GM12873 (cell line): Measurements from ENCODE around the gene RAB8B.

Source experiments
- CTCF ChIP-seq: IDR thresholded peaks from 2 replicates; pipeline ENCODE4 v1.5.1; 2012; ENCODE audit warnings: low read depth, mild to moderate bottlenecking, moderate library complexity, low read length, control low read depth; ENCODE audit not compliant: insufficient read depth; ENCODE audit errors: missing control alignments

RAB8B gene

GRCh38 chr15:63243776-63244175, 54.4 kb downstream of the RAB8B start:
- TF ChIP-seq CTCF: no peak

DNA sequence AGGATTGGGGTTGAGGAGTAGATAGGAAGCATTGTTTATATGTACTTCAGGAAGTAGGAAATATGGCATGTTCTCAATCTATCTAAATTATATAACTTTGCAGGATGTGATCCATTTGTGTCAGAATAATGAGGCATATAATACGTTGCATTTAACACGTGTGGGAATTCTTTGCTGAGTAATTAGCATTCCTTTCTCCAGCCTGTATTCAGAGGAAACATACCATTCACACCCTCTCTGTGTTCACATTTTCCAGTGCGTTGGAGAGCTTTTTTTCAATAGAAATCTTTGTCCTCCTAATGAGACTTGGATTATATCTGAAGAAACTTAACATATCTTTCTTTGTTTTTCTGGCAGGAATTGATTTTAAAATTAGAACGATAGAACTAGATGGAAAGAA, 55.0 kb downstream of the RAB8B start:
- TF ChIP-seq CTCF: no peak

DNA sequence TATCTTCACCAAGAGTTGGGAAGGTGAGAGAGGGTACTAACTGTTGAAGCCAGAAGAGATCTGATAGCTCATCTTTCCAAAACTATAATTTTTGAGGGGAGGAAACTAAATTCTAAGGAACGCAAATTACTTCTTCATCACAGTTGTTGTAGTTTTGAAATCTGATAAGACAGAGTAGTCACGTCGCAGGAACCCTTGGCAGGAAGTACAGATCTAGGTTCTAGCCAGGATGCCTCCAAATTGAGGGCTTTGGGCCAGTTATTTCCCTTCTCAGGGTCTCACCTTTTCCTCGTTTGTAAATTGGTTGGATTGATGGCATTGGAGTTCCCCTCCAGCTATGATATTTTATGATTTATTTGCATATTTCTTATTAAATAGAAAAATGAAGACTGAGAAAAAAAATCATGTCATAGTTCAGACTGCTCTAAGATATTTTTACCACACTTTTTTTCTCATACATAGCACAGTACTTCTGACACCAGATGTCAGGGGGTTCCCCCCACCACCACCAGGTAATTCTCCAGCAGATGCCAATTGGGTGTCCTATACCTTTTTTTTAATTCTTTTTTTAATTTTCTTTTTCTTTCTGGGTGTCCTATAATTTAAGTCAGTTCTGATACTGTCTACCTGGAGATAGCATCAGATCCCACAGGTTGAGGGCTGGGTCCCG, 55.7 kb downstream of the RAB8B start:
- no peak for TF ChIP-seq CTCF

DNA sequence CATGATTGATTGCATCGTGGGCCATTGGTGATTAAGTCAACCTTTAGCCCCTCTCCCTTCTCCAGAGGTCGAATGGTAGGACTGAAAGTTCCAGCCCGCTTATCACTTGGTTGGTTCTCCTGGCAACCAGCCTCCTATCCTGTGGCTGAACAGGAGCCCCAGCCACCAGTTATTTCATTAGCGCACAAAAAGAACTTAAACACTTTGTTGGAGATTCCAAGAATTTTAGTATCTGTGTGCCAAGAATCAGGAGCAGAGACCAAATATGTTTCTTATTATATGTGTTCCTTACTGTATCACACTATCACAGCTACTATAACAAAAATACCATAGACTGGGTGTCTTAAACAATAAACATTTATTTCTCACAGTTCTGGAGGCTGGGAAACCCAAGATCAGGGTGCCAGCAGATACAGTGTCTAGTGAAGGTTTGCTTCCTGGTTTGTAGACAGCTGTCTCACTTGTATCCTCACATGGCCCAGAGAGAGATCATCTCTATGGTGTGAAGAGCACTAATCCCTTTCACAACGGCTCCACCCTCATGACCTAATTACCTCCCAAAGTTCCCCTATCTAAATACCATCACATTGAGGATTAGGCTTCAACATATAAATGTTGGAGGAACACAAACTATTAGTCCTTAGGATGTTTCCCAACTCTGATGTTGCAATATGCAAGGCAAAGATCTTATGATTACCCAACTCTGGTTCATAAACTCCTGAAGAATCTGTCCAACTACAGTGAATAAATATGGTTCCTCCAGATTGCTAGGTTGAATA, 57.5 kb downstream of the RAB8B start:
- TF ChIP-seq CTCF: no peak

GRCh38 chr15:63250312-63250965, 61.0 kb downstream of the RAB8B start:
- no peak for TF ChIP-seq CTCF

- no peak for TF ChIP-seq CTCF
These were observed 62.3 kb downstream of the RAB8B start for GRCh38 chr15:63251701-63252100.

DNA sequence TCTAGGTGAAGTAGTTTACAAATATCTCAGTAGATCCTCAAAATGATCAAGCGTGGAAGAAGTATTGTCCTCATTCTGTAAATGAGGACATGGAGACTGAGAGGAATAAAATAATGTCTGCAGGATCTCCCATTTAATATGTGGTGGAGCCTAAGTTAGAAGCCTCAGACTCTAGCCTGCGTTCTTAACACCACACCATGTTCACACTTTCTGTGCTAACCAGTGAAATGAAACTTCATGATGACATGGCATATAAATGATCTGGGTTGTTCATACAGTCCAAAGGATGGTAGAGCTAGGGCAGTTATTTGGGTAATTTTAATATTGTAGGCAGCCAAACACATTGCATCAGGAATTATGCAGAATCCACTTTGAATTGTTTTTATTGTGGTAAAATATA, 62.9 kb downstream of the RAB8B start:
- TF ChIP-seq CTCF: no peak
